Keratinocyte (primary cell): ENCODE measurements around the gene ZNF593OS. TPM values are rescaled to one million over a fixed set of nuclear protein-coding genes. Genes with fewer than 3 reads are reported as not detected.

Experiments used
- DNase-seq: peaks from one replicate; pipeline ENCODE4 v3.0.0-alpha.2; 2011; ENCODE audit warnings: low read depth, missing footprints, low spot score
- FAIRE-seq: peaks from 2 replicates; lab custom pipeline; 2011; peaks lifted over from hg19 to GRCh38; lab: Jason Lieb, UNC
- H2AFZ ChIP-seq: 2 replicates; pipeline ENCODE4 v1.6.0; 2012; ENCODE audit warnings: low read length, control low read depth, inconsistent platforms; ENCODE audit not compliant: control insufficient read depth
- H3K27ac ChIP-seq: 2 replicates; pipeline ENCODE4 v1.5.1; 2011; ENCODE audit warnings: low read length; ENCODE audit not compliant: control insufficient read depth, insufficient read depth
- H3K27me3 ChIP-seq: 3 replicates; pipeline ENCODE4 v1.6.0; 2011; ENCODE audit warnings: low read length; ENCODE audit not compliant: control insufficient read depth, insufficient read depth; ENCODE audit errors: extremely low read depth
- H3K36me3 ChIP-seq, 2 experiments: 2 replicates in 1 of 2; 3 replicates in 1 of 2; pipeline ENCODE4 v1.5.1; 2011; ENCODE audit warnings: low read length in 2 of 2, mild to moderate bottlenecking in 1 of 2; ENCODE audit not compliant: control insufficient read depth in 2 of 2, insufficient read depth in 2 of 2; ENCODE audit errors: extremely low read depth in 1 of 2
- H3K4me1 ChIP-seq: 3 replicates; pipeline ENCODE4 v1.5.1; 2011; ENCODE audit warnings: low read length; ENCODE audit not compliant: control insufficient read depth, insufficient read depth; ENCODE audit errors: extremely low read depth
- H3K4me2 ChIP-seq: 3 replicates; pipeline ENCODE4 v1.6.0; 2011; ENCODE audit warnings: low read depth, low read length; ENCODE audit not compliant: control insufficient read depth, insufficient read depth; ENCODE audit errors: extremely low read depth
- H3K4me3 ChIP-seq, 3 experiments: fragments of 200-600 bp in 1 of 3; sonication (generic) in 1 of 3; 2 replicates in 2 of 3; 3 replicates in 1 of 3; pipeline ENCODE4 v1.5.1; 2011 to 2016; ENCODE audit warnings: low read length in 3 of 3, mild to moderate bottlenecking in 3 of 3, control low read depth in 2 of 3, inconsistent platforms in 1 of 3, low read depth in 1 of 3, mixed read lengths in 1 of 3, mixed run types in 1 of 3, moderate library complexity in 1 of 3; ENCODE audit not compliant: control insufficient read depth in 2 of 3, insufficient read depth in 2 of 3; ENCODE audit errors: extremely low read depth in 1 of 3
- H3K79me2 ChIP-seq: 2 replicates; pipeline ENCODE4 v1.6.0; 2012; ENCODE audit warnings: low read length; ENCODE audit not compliant: control insufficient read depth, insufficient read depth
- H3K9ac ChIP-seq: 3 replicates; pipeline ENCODE4 v1.6.0; 2011; ENCODE audit warnings: low read length; ENCODE audit not compliant: control insufficient read depth, insufficient read depth; ENCODE audit errors: extremely low read depth
- H3K9me1 ChIP-seq: 3 replicates; pipeline ENCODE4 v1.6.0; 2011; ENCODE audit warnings: low read length; ENCODE audit not compliant: control insufficient read depth, insufficient read depth; ENCODE audit errors: extremely low read depth
- H3K9me3 ChIP-seq: 2 replicates; pipeline ENCODE4 v1.5.1; 2012; ENCODE audit warnings: low read depth, low read length; ENCODE audit not compliant: control insufficient read depth
- H4K20me1 ChIP-seq: 3 replicates; pipeline ENCODE4 v1.6.0; 2011; ENCODE audit warnings: low read length; ENCODE audit not compliant: control insufficient read depth, insufficient read depth; ENCODE audit errors: extremely low read depth
- CTCF ChIP-seq, 3 experiments: IDR thresholded peaks in 1 of 3; conservative IDR thresholded peaks in 1 of 3; optimal IDR thresholded peaks in 1 of 3; 2 replicates in 2 of 3; 3 replicates in 1 of 3; pipeline versions ENCODE3 to v1.5.1; 2011; ENCODE audit warnings: low read length in 3 of 3, mild to moderate bottlenecking in 3 of 3, moderate library complexity in 2 of 3, control low read depth in 1 of 3, inconsistent platforms in 1 of 3; ENCODE audit not compliant: insufficient read depth in 2 of 3; ENCODE audit errors: extremely low read depth in 1 of 3
- EZH2 ChIP-seq: IDR thresholded peaks from one replicate; pipeline ENCODE4 v1.6.1; 2012; ENCODE audit warnings: inconsistent platforms, mild to moderate bottlenecking, low read length, moderate library complexity
- dilution Hi-C: fragments of 300-500 bp; cut with MboI; formaldehyde crosslinking; loops from one replicate; pipeline ENCODE4 v1.7.0; 2020; ENCODE audit warnings: low sequenced_read_pairs; ENCODE audit not compliant: extremely low pct_ligation_motif_present
- polyA plus RNA-seq, 5 experiments: library from polyadenylated mRNA; depleted of rRNA in 3 of 5; stranded (reverse) in 3 of 5; stranded (forward) in 1 of 5; unstranded in 1 of 5; fragments of >200 nt; gene quantifications; 1 replicate in 1 of 5; 2 replicates in 3 of 5; 3 replicates in 1 of 5; pipeline versions ENCODE4 v1.2.1 to v1.2.3, GENCODE V29; 2011 to 2012; ENCODE audit warnings: missing spikeins in 2 of 5, low read depth in 1 of 5, low replicate concordance in 1 of 5

ZNF593OS gene
- polyA plus RNA-seq, 1 donor (not counting 4 experiments of a cell fraction or from before 2014, with no cell fraction given): not detected

- Histone ChIP-seq H4K20me1 (no peaks in the 10 kb centered on the region), H3K4me2 (no peak overlapping the region), H3K36me3 (no peaks in the 10 kb centered on the region), H3K9me3 (no peaks in the 10 kb centered on the region), H3K9me1 (no peaks in the 10 kb centered on the region), H3K4me1 (peaks cover 4% of the 10 kb centered on the region), H3K79me2 (no peaks in the 10 kb centered on the region), H2AFZ (no peak overlapping the region), H3K27me3 (no peaks in the 10 kb centered on the region), H3K9ac (no peak overlapping the region), H3K4me3 (no peak overlapping the region), H3K27ac (no peak overlapping the region)
- no peak for DNase-seq
- FAIRE-seq: no peak
- TF ChIP-seq EZH2 (no peak), CTCF (optimal IDR thresholded peaks at IDR 0.05 in 1 of 3, IDR thresholded peaks at IDR 0.05 in 1 of 3, conservative IDR thresholded peaks at IDR 0.05 in 1 of 3; ENCODE audit: extremely low read depth in 1 of 3, insufficient read depth in 2 of 3, low read length in 3 of 3) (no peak)
- dilution Hi-C loops: no loop called here
These were observed 38.8 kb downstream of the ZNF593OS start for GRCh38 chr1:26132834-26133167.

- no peaks in the 10 kb centered on the region for H4K20me1 ChIP-seq
- H3K4me3 ChIP-seq: no peak overlapping the region
- H2AFZ ChIP-seq: no peak overlapping the region
- H3K4me1 ChIP-seq: peaks cover 9% of the 10 kb centered on the region
- TF ChIP-seq EZH2: no peak
- no peak for TF ChIP-seq CTCF (optimal IDR thresholded peaks at IDR 0.05 in 1 of 3, IDR thresholded peaks at IDR 0.05 in 1 of 3, conservative IDR thresholded peaks at IDR 0.05 in 1 of 3; ENCODE audit: extremely low read depth in 1 of 3, insufficient read depth in 2 of 3, low read length in 3 of 3)
- no peaks in the 10 kb centered on the region for H3K79me2 ChIP-seq
- H3K9ac ChIP-seq: no peak overlapping the region
- dilution Hi-C loops: no loop called here
- FAIRE-seq (no peak), DNase-seq (no peak)
- H3K36me3 ChIP-seq: no peaks in the 10 kb centered on the region
- H3K9me3 ChIP-seq: no peaks in the 10 kb centered on the region
- H3K27me3 ChIP-seq: no peaks in the 10 kb centered on the region
- no peak overlapping the region for H3K4me2 ChIP-seq
- no peaks in the 10 kb centered on the region for H3K9me1 ChIP-seq
- no peak overlapping the region for H3K27ac ChIP-seq
These were observed 39.4 kb downstream of the ZNF593OS start for GRCh38 chr1:26132128-26132833.
